ENCODE data around the gene MAD1L1.

Gene MAD1L1

DNA sequence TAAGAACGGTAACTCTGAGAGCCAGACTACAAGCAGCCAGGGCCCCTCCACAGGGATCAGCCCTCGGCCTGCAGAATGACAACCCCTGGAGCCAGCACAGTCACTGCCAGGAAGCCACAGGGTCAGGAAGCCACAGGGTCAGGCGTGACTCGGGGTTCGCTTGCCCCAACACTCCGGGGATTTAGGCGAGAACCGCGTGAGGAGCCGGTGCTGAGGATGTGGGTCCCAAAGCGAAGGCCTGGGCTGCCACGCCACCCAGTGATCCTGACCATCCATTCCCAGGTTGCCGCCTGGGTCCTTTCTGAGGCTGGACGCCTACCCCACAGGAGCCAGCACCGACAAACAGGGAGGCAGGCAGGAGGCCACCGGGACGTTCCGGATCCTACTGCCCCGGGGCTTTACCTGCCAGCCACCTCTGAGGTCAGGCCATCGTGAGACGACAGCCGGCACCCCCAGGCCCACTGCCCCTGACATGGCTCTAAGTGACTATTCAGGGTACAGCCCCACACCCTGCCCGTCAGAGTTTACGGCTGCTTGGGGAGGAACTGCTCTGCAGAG, 334.0 kb downstream of the MAD1L1 start:
- no peak for DNase-seq

DNA sequence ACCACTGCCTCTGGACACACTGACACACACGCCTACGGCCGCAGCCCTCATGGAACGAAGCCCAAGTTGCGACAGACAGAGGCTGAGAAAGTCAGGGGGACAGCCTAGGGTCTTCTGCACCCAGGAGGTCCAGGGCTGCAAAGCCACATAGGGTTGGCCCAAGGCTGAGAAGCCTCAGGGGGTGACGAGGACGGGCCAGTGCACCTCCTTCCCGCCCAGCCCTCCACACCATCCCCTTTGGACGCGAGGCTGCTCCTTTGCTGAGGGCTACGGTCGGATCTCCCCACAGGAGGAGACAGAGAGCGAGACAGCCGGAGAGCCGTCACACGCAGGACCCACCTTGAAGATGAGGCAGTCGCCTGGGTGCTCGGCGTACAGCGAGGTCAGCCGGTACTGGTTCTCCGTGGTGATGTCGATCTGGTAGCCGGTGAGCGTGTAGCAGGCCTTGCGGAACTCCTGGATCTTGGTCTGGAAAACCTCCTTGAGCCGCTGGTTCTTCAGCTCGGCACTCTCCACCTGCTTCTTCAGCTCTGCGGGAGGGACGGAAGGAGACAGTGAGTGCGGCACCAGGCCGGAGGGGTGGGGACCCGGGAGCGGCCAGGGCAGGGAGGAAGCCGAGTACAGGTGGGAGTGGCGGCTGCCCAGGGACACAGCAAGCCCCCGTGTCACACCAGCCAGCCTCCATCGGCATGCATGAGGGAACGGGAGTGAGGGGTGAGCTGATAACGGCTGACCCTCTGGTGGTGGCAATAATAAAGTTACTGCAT, 334.7 kb downstream of the MAD1L1 start:
- no peak for DNase-seq

DNA sequence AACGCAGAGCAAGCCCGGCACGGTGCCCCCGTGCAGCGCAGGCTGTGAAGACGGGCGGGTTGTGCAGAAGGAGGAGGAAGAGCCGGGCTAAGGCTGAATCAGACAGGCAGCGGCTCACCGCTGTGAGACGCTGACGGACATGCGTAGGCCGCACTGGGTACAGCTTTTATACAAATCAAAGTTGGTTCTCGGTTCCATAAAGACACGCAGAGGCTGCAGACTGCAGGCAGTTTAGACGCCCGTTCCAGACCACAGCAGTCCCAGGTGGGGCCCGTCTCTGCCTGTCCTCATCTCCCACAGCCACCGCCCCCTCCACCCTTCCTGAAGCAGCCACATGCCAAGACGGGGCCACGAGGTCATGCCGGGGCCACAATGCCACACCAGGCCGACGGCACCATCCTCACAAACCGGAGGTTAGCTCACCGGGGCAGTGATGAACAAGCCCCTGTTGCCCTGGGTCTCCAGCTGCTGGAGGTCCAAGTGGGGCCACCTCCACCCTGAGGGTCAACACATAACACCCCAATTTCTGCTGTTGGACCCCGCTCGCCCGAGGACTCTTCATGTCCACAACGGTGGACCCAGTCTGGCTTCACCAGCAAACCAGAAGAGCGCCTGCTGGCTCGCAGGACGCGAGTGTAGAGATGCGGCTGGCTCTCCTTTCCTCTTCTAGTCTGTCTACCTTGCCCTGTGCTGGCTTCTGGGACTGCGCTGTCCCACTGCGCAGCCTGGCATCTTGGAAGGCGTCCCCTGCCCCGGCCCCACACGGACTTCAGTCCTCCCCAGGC, 335.5 kb downstream of the MAD1L1 start:
- DNase-seq, result no peak

- no peak for DNase-seq
These were observed 336.9 kb downstream of the MAD1L1 start for GRCh38 chr7:1895664-1896515.

- no peak for DNase-seq
These were observed 337.7 kb downstream of the MAD1L1 start for GRCh38 chr7:1894906-1895663.

DNA sequence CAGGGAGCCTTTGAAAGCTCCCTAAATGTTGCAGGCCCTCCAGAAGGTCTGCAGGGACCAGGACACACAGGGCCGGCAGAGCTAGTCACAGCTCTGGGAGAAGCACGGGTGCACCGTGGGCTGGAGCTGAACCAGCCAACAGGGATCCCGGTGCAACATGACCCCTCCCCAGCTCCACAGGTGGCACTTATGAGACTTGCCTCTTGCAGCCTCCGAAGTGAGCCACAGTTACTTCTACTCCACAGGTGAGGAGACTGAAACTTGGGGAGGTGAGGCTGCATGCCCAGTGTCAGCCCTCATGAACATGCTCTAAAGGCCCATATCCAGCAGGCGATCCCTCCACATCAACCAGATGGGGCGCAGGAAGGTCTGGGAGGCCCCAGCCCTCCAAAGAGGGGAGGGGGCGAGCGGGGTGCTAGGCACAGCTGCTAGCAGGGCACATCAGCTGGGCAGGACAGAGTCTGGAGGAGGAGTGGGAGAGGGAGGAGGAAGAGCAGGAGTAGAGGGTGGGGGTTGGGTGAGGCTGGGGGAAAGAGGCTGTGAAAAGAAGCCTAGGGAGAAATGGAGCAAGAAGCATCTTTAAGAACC, 338.3 kb downstream of the MAD1L1 start:
- DNase-seq, result no peak

GRCh38 chr7:1893451-1893850, 339.3 kb downstream of the MAD1L1 start:
- no peak for DNase-seq

DNA sequence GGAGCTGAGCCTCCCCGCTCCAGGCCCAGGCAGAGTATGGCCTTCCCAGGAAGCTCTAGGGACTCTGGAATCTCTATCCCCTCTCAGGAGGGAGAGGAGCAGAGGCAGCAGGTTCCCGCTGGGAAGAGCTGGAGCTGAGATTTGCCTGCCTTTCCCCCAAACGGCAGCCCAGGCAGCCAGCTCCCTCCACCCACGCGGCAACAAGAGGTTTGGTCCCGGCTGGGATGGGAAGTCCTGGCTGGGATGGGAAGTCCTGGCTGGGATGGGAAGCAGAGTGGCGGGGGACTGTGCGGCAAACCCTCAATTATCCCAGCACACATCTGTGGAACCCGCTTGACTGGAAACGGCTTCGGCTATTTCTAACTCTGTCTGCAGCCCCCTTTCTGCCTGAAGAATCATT, 339.7 kb downstream of the MAD1L1 start:
- no peak for DNase-seq

- no peak for DNase-seq
These were observed 340.5 kb downstream of the MAD1L1 start for GRCh38 chr7:1892011-1892965.

GRCh38 chr7:1890289-1891235, 342.2 kb downstream of the MAD1L1 start:
- DNase-seq, result no peak

GRCh38 chr7:1889556-1890181, 343.1 kb downstream of the MAD1L1 start:
- DNase-seq, result no peak

- no peak for DNase-seq
These were observed 343.7 kb downstream of the MAD1L1 start for GRCh38 chr7:1889091-1889490.

- no peak for DNase-seq
These were observed 344.3 kb downstream of the MAD1L1 start for GRCh38 chr7:1888425-1888824.

DNA sequence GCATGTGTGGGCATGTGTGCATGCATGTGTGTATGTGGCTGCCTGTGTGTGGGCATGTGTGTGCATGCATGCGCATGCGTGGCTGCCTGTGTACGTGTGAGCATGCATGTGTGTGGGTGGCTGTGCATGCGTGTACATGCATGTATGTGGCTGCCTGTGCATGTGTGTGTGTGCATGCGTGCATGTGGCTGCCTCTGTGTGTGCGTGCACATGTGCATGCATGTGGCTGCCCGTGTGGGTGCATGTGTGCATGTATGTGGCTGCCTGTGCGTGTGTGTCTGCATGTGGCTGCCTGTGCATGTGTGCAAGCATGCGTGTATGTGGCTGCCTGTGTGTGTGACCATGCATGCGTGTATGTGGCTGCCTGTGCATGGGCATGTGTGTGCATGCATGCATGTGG, 345.5 kb downstream of the MAD1L1 start:
- no peak for DNase-seq

GRCh38 chr7:1886361-1887064, 346.2 kb downstream of the MAD1L1 start:
- no peak for DNase-seq

GRCh38 chr7:1885465-1886226, 347.1 kb downstream of the MAD1L1 start:
- DNase-seq, result no peak

DNA sequence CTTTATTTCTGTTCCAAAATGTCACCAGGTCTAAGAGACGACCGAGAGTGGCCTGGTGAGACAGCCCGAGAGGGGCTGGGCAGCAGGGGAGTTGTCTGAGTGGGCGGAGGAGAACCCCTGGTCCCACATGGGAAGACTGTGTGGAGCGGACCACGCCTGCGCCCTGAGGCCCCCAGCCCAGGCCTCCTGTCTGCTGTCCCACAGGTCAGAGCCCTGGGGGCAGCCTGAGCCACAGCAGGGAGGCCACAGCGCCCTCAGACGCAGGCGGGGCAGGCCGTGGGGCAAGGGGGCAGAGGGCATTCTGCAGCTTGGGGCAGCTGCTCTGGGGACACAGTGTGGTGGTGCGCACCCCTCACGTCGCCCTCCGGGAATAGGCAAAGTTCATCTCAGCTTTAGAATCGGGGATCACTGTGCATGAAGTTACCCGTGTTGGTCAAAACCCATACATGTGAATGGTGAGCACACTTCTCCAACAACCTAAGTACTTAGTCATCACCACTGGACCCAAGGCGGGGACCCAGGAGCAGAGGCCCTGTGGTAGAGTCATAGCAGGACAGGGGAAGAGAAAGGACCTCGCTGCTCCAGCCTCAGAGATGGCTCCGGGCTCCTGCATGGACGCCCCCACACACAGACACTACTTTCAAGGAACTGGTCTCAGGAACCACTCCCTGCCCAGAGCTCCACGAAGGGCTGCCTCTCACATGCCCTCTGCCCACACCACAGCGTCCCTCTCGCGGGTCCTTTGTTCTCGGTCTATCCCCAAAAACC, 348.0 kb downstream of the MAD1L1 start:
- no peak for DNase-seq

Data from NCI-H1105 treated with DMSO at 0.1 percent for 48 hours (cell line).